Right lobe of liver (tissue), 6 donors: ENCODE measurements around the gene MACROD2. TPM values are rescaled to one million over a fixed set of nuclear protein-coding genes. Genes with fewer than 3 reads are reported as not detected.

Experiments used
- ATAC-seq, 4 donors: fragments of 200-7000 bp; cut with Tn5 transposase; one replicate each; pipeline ENCODE4 v1.9.1; 2020; ENCODE audit warnings: mild to moderate bottlenecking in 4 of 4, moderate library complexity in 4 of 4
- DNase-seq, 3 donors: peaks; one replicate each; pipeline ENCODE4 v3.0.0-alpha.2; 2020
- H3K27ac ChIP-seq, 3 donors: fragments of 200-600 bp; one replicate each; pipeline ENCODE4 v1.8.0; 2022
- H3K27me3 ChIP-seq, 2 donors: fragments of 200-600 bp; one replicate each; pipeline ENCODE4 v1.8.0; 2022
- H3K36me3 ChIP-seq, 4 donors: fragments of 200-600 bp; sonication (generic) in 1 of 4; one replicate each; pipeline versions ENCODE4 v1.5.1 to v1.8.0; 2017 to 2022; ENCODE audit warnings: control low read depth in 1 of 4
- H3K4me1 ChIP-seq, 4 donors: fragments of 200-600 bp; sonication (generic) in 1 of 4; one replicate each; pipeline versions ENCODE4 v1.5.1 to v1.8.0; 2017 to 2022; ENCODE audit warnings: control low read depth in 1 of 4
- H3K4me3 ChIP-seq, 3 donors: fragments of 200-600 bp; one replicate each; pipeline ENCODE4 v1.8.0; 2022
- H3K9me3 ChIP-seq, 4 donors: fragments of 200-600 bp; sonication (generic) in 1 of 4; one replicate each; pipeline versions ENCODE4 v1.5.1 to v1.8.0; 2017 to 2022; ENCODE audit warnings: control low read depth in 1 of 4
- POLR2A ChIP-seq: fragments of 450-650 bp; IDR thresholded peaks from one replicate; pipeline ENCODE4 v1.6.1; 2017; ENCODE audit warnings: antibody characterized with exemption, mild to moderate bottlenecking
- WGBS: methylation state at CpG from one replicate; pipeline ENCODE4 v1.1.6; 2018; ENCODE audit warnings: low coverage, low lambda C conversion rate; ENCODE audit not compliant: insufficient coverage; ENCODE audit errors: missing lambda C conversion rate; 5-methylcytosine and 5-hydroxymethylcytosine counted together
- intact Hi-C, 2 donors: fragments of 100-400 bp; cut with DNase I; formaldehyde crosslinking; loops; one replicate each; pipeline versions ENCODE4 v1.11.2 to v1.14.1; 2022
- total RNA-seq, 6 experiments: library from RNA; depleted of rRNA in 2 of 6; stranded (reverse); fragments of >200 nt in 2 of 6; fragmentation: NEBNext Ultra II Directional in 3 of 6; extraction: Animal tissue kit (Norgen Biotek cat#: 25700) in 3 of 6; gene quantifications; one replicate each; pipeline versions ENCODE4 v1.1.0 to v1.2.4, GENCODE V29; 2016 to 2023
- TF ChIP-seq, protein P1 (sequence below), 4 donors: fragments of 200-600 bp in 3 of 4; fragments of 450-650 bp in 1 of 4; IDR thresholded peaks; one replicate each; pipeline versions ENCODE4 v1.5.1 to v1.8.0; 2016 to 2022; ENCODE audit warnings: antibody characterized with exemption in 4 of 4, mild to moderate bottlenecking in 2 of 4
- donor health status: DM: no; HTN: yes; CAD: no.
- donor health status: DM: no; HTN: no; CAD: no.
- donor health status: DM: no; HTN: no; CAD: no.
- donor health status: DM: no; HTN: yes; CAD: no.
- donor health status: DM: no; HTN: yes; CAD: no.

The MACROD2 gene
- total RNA-seq, 6 experiments from 2014 or later, result 1.2 to 5.5 (median 3.3) TPM

DNA sequence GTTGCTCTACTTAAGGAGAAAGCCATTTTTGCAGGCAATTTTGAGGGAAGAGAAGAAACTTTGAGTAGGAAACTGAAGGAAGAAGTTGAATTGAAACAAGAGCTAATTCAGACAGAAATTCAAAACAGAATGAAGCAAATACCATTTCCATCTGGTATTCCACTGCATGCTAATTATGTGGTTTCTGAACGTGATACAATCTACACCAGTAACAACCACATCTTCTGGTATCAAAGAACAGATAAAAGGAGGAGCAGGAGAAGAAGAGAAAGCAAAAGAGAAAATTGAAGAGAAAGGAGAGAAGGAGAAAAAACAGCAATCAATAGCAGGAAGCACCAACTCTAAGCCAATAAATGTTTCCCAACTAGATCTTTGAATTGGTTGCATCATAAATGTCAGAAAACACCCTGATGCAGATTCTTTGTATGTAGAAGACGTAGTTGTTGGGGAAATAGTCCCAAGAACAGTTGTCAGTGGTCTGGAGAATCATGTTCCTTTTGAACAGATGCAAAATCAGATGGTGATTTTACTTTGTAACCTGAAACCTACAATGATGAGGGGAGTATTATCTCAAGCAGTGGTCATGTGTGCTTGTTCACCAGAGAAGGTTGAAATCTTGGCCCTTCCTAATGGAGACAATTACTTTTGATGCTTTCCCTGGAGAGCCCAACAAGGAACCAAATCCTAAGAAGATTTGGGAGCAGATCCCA, 132.4 kb downstream of the MACROD2 start:
- no peaks in the 10 kb centered on the region for H3K27me3 ChIP-seq
- TF ChIP-seq, protein P1, sequence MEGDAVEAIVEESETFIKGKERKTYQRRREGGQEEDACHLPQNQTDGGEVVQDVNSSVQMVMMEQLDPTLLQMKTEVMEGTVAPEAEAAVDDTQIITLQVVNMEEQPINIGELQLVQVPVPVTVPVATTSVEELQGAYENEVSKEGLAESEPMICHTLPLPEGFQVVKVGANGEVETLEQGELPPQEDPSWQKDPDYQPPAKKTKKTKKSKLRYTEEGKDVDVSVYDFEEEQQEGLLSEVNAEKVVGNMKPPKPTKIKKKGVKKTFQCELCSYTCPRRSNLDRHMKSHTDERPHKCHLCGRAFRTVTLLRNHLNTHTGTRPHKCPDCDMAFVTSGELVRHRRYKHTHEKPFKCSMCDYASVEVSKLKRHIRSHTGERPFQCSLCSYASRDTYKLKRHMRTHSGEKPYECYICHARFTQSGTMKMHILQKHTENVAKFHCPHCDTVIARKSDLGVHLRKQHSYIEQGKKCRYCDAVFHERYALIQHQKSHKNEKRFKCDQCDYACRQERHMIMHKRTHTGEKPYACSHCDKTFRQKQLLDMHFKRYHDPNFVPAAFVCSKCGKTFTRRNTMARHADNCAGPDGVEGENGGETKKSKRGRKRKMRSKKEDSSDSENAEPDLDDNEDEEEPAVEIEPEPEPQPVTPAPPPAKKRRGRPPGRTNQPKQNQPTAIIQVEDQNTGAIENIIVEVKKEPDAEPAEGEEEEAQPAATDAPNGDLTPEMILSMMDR (IDR thresholded peaks at IDR 0.05), result no peak
- no peak for TF ChIP-seq POLR2A
- no peaks in the 10 kb centered on the region for H3K4me1 ChIP-seq
- no peaks in the 10 kb centered on the region for H3K36me3 ChIP-seq
- no peak overlapping the region for H3K4me3 ChIP-seq
- 35% methylated on average over 2 of the region's 2 CpGs for WGBS
- peak in 2 of 4 donors; percentile 38 to 46 for ATAC-seq
- DNase-seq, result no peak
- no peak overlapping the region for H3K27ac ChIP-seq
- intact Hi-C loops, result no loop called here
- no peaks in the 10 kb centered on the region for H3K9me3 ChIP-seq

DNA sequence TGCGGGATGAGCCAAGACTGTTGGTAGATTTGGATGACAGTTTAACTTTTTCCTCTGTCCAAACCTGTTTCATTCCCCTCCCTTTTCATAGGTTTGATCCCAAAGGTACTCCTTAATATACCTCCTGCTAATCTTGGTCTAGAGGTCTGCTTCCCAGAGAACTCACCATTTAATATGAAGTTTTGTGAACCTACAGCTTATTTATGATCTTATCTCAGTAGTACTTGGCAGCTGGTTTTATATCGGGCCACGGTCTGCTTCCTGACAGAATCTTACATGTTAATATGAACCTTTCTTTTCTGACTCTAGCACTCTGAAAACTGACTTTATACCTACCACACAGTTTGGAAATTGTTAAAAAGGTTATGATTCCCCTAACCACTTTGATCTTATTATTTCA, 138.7 kb downstream of the MACROD2 start:
- ATAC-seq (no peak), DNase-seq (no peak)
- H3K4me3 ChIP-seq, result no peak overlapping the region
- H3K9me3 ChIP-seq, result no peaks in the 10 kb centered on the region
- TF ChIP-seq, protein P1 (IDR thresholded peaks at IDR 0.05), result no peak
- no peak for TF ChIP-seq POLR2A
- H3K36me3 ChIP-seq, result no peaks in the 10 kb centered on the region
- H3K4me1 ChIP-seq, result no peaks in the 10 kb centered on the region
- H3K27ac ChIP-seq, result no peak overlapping the region
- no peaks in the 10 kb centered on the region for H3K27me3 ChIP-seq
- intact Hi-C loops, result no loop called here
- 89% methylated on average over 3 of the region's 3 CpGs for WGBS

DNA sequence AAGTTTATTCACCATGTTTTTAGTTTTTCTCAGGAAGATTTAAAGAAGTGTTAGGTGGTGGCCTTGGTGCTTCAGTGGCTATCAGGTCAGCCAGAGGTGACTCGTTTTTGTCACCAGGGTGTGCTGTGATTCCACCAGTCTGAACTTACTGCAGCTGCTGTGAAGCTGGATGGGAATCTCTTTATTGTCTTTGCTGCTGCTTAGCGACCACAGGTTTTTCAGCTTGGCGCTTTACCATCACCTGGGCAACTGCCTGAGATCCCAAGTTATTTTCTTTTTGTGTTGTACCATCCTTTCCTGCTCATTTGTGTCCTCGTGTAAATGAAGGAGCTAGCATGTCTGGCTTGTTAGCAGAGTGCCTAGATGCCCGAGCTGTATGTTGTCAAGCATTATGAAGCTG, 146.9 kb downstream of the MACROD2 start:
- Histone ChIP-seq H3K36me3 (no peaks in the 10 kb centered on the region), H3K27me3 (no peaks in the 10 kb centered on the region), H3K4me1 (no peaks in the 10 kb centered on the region), H3K27ac (no peak overlapping the region), H3K4me3 (no peak overlapping the region), H3K9me3 (no peaks in the 10 kb centered on the region)
- peak; percentile 27 to 50 (median 48) for DNase-seq
- intact Hi-C loops, result no loop called here
- WGBS, result 22% methylated on average over 5 of the region's 5 CpGs
- no peak for TF ChIP-seq POLR2A
- TF ChIP-seq, protein P1 (IDR thresholded peaks at IDR 0.05), result peak; percentile 62 to 69 (median 64)
- peak; percentile 89 to 97 (median 94) for ATAC-seq

DNA sequence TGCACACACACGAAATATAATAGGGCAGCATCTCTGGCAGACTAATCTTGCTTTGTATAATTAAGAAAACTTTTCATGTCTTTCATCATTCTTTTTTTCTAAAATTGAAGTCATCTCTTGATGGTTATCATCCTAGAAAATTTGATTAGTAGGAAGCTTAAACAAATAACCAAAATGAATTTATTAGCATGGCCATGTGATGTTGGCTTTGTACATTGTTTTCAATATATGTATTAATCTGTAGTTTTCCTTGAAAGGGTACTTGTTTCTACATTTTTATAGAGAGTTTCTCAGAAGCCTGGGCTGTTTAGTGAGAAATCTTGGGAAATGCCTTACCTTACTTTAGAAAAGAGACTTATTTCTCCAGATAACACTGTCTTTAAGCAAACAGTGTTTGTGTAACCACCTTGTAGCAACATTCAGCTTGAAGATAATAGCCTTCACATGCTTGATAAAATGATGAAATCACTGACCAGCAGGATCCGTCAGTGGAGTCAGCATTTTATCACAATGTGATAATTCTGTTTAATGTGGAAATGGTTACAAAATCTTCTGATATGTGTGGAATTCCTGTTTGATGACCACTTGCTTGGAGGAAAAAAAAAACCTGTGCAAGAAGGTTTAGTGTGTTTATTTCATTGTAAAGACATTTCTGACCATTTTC, 147.8 kb downstream of the MACROD2 start:
- no peaks in the 10 kb centered on the region for H3K9me3 ChIP-seq
- no peak overlapping the region for H3K4me3 ChIP-seq
- WGBS, result 30% methylated on average over 2 of the region's 2 CpGs
- intact Hi-C loops, result no loop called here
- H3K27ac ChIP-seq, result no peak overlapping the region
- ATAC-seq (peak in 3 of 4 donors; percentile 29 to 83 (median 51)), DNase-seq (no peak)
- no peaks in the 10 kb centered on the region for H3K4me1 ChIP-seq
- H3K36me3 ChIP-seq, result no peaks in the 10 kb centered on the region
- TF ChIP-seq POLR2A, result no peak
- TF ChIP-seq, protein P1 (IDR thresholded peaks at IDR 0.05), result no peak
- H3K27me3 ChIP-seq, result no peaks in the 10 kb centered on the region
